HG02943 (cell line): ENCODE data around the gene YPEL5.
"Not testable (repeated sequence)": the region's sequence is repeated elsewhere in the genome, so short reads cannot be mapped to it uniquely, and the experiment has no call there.

ENCODE experiments used
- ATAC-seq: cut with Tn5 transposase; IDR thresholded peaks from one replicate; pipeline ENCODE4 v1.9.1; 2021; ENCODE audit warnings: mild to moderate bottlenecking, low read depth, moderate library complexity; ENCODE audit not compliant: unreplicated experiment

Gene YPEL5

GRCh38 chr2:30146337-30147195, at the start of gene YPEL5:
Gene YPEL5 (plus strand): TSS chr2:30147007. CDS start chr2:30156652, 9,645 bp downstream.
- peak; percentile 94 for ATAC-seq

- ATAC-seq, result no peak
Measured at GRCh38 chr2:30098266-30099005, 48.4 kb upstream of the YPEL5 start.

GRCh38 chr2:30099366-30099765, 47.4 kb upstream of the YPEL5 start:
- not testable (repeated sequence) for ATAC-seq

GRCh38 chr2:30100691-30101090, 46.1 kb upstream of the YPEL5 start:
- not testable (repeated sequence) for ATAC-seq

- ATAC-seq, result no peak
Measured at GRCh38 chr2:30104307-30104706, 42.5 kb upstream of the YPEL5 start.

GRCh38 chr2:30105556-30105955, 41.3 kb upstream of the YPEL5 start:
- no peak for ATAC-seq

GRCh38 chr2:30106543-30106942, 40.3 kb upstream of the YPEL5 start:
- ATAC-seq, result no peak

- no peak for ATAC-seq
Measured at GRCh38 chr2:30108192-30108591, 38.6 kb upstream of the YPEL5 start.

- no peak for ATAC-seq
Measured at GRCh38 chr2:30108851-30109250, 38.0 kb upstream of the YPEL5 start.

GRCh38 chr2:30109856-30110255, 37.0 kb upstream of the YPEL5 start:
- ATAC-seq, result no peak

GRCh38 chr2:30110773-30111172, 36.0 kb upstream of the YPEL5 start:
- ATAC-seq, result no peak

- not testable (repeated sequence) for ATAC-seq
Measured at GRCh38 chr2:30111186-30111585, 35.6 kb upstream of the YPEL5 start.

GRCh38 chr2:30112561-30112960, 34.2 kb upstream of the YPEL5 start:
- no peak for ATAC-seq

GRCh38 chr2:30113617-30114293, 33.1 kb upstream of the YPEL5 start:
- no peak for ATAC-seq

- ATAC-seq, result no peak
Measured at GRCh38 chr2:30115141-30115980, 31.4 kb upstream of the YPEL5 start.

- no peak for ATAC-seq
Measured at GRCh38 chr2:30115981-30116285, 30.9 kb upstream of the YPEL5 start.

GRCh38 chr2:30122362-30122761, 24.4 kb upstream of the YPEL5 start:
- ATAC-seq, result no peak

- no peak for ATAC-seq
Measured at GRCh38 chr2:30127016-30127893, 19.6 kb upstream of the YPEL5 start.

GRCh38 chr2:30134582-30134981, 12.2 kb upstream of the YPEL5 start:
- no peak for ATAC-seq
